Activated T-cell treated with anti-CD3 and anti-CD28 coated beads for 24 hours (primary cell): ENCODE data around the gene GC.
"Not testable (repeated sequence)": the region's sequence is repeated elsewhere in the genome, so short reads cannot be mapped to it uniquely, and the experiment has no call there.

Experiments used
- DNase-seq: peaks from one replicate; pipeline ENCODE4 v3.0.0-alpha.2; 2020; ENCODE audit warnings: low read depth

Gene GC

DNA sequence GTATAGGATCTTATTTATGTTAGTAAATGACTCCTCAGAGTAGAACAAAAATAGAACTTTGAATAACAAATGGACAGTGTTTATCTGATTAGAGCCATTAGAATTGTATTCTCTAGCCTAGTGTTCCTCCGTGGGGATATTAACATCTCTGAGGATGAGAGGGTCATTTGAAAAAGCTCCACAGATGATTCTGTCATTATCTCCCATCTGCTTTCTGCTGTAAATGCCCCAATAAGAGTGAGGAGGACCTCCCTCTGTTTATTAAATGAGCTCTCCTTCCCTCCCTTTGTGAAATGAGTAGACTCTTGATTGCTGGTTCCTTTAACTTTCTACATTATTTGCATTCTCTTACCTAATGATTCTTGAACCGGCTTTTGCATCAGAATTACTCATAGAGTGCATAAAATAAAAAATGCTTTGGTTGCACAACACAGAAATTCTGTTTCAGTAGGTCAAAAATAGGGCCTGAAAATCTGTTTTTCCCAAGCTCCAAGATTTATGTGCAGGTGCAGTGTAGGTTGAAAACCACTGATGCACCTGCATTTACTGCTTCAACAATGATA, 18.0 kb downstream of the GC start:
- DNase-seq = no peak

DNA sequence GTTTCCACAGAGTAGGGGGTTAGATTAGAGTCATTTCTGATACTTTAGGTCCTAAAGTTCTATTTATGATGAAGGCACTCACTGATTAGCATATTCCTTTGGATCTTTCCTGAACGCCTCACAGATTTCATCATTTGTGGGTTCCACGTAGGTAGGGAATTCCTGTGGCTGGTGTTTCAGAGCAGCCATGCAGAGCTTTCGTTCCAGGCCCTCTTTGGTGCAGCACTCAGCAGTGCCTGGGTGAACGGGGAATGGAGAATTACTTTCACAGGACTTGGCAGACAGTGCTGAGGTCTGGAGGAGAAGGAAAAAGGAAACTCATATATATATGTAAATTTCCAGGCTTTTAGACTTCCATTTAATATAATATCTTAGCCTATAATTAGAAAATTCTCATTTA, 18.5 kb downstream of the GC start:
- DNase-seq = no peak

DNA sequence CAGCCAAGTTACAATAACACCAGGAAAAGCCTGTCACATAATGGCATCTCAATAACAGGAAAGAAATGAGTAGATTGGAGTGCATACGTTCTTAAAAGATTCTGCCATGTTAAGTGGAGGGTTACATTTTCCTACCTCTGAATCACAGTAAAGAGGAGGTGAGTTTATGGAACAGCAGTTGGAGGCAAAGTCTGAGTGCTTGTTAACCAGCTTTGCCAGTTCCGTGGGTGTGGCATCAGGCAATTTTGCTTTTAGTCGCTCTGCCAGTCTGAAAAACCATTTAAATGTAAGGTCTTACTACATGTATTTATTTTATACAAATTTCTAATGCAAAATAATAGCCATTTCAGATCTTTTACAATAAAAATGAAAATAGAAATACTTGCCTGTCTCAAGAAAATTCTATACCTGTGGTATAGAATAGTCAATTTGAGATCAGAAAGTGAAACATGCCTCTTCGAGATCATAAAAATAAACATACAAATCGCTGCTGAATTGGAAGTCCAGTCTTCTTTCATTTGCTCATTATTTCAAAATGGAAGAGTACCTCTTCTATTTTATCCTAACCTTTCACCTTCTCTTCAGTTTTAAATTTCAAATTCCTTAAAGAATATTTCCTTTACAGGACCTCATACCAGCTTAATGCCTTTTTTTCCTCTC, 31.4 kb downstream of the GC start:
- no peak for DNase-seq

- no peak for DNase-seq
Observed at GRCh38 chr4:71749008-71749594, 34.8 kb downstream of the GC start.

- DNase-seq = no peak
Observed at GRCh38 chr4:71746379-71746778, 37.5 kb downstream of the GC start.

- not testable (repeated sequence) for DNase-seq
Observed at GRCh38 chr4:71738782-71739181, 45.1 kb downstream of the GC start.

DNA sequence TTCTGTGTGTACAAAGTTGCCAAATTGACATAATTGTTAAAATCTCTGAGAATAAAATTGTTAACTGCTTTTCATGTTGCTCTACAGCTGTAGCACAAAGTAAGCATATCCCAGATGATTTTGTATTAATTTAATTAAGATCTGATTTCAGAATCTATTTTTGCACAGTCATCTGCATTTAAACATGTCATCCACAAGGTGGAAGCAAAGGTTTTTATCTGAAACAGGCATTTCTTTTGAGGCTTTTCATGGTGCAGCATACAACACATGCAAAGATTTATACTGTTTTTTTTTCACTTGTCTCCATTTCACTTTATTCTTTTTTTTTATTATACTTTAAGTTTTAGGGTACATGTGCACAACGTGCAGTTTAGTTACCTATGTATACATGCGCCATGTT, 51.2 kb downstream of the GC start:
- no peak for DNase-seq

DNA sequence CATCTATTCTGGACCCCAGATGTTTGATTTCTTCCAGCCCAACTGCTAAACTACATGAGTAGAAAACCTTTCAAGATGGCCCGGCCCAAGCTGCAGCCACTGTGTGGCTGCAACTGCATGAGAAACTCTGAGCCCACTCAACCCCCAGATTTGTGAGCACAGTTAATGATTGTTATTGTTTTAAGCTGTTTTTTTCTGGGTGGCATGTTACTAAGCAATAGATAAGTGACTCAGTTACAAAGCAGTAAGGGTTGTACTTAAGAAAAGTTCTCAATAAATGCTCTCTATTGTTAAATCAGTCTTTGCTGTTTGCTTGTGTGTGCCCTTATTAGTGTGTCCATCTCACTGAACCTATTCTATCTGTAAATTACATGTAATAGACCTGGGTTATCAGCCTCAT, 51.8 kb downstream of the GC start:
- no peak for DNase-seq

DNA sequence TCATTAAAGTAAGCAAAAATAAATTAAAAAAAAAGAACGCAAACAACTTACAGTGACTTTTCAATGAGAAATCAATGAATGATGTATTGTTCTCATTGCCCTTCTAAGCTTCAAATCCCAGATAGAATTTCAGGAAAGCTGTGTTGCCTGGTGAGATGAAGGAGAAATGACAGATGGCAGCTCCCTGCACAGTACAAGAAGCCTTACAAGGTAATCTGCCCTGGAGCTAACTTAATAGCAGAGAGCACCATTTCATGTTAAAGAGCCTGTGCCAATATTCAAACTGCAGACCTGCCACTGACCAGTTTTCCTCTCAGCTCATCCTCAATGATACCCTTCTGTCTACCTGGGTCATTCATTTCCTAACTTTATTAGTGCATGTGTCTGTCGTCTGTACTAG, 54.0 kb downstream of the GC start:
- no peak for DNase-seq

- DNase-seq = no peak
Observed at GRCh38 chr4:71713611-71714203, 70.2 kb downstream of the GC start.

DNA sequence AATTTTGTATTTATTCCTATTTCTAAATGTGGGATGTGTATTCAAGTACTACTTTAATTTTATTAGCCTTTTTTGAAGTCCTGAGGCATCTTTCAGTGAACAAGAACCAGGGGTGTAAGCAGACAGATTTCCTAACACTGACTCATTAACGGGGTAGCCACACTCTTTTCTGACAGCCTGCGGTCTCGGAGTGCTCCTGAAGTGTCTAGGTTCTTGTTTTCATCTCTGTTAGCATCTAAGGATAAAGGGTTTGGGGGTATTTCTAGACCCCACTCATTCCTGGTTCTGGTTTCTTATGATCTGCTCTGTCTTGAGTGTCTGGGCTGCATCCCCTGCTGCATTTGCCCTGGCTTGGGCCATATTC, 71.9 kb downstream of the GC start:
- DNase-seq = no peak

DNA sequence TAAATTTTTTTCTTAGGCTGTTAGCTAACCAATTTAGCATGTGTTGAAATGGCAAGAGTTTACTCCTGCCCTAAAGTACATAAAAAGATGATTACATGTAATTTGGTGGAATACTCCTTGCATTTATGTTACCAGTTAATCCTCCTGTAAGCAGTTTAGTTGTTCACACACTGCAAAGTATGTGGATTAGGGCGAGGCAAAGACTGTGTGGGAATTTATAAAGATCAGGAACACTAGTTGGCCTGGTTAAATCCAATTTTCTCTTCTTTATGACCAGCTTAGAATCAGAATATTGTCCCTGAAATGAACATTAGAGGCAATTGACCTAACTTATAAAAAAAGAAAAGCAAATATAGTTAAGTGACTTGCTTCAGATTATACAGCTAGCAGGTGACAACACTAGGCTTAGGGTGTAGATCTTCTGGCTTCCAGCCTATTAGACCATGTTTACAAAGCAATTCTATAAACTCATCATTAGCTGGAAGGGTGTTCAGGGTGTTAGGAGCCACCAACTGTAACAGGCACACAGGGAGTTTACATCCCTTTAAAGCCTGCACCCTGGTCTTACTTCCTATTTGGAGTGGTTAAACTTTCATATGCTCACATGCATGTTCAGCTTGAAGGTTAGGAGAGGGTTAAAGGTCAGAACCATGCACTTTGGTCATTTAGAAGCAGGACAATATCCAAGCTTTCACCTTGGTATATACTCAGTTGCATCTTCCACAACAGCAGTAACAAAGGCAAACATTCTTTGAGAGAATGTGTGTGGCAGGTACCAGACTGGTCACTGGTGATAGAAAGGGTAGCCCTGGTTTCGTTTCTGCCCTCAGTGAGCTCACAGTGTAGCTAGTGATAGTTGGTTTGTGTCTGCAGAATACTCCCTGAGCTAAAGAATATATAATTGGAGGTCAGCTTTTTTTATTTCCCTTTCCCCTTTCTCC, 72.6 kb downstream of the GC start:
- no peak for DNase-seq

GRCh38 chr4:71709961-71710360, 73.9 kb downstream of the GC start:
- DNase-seq = no peak

DNA sequence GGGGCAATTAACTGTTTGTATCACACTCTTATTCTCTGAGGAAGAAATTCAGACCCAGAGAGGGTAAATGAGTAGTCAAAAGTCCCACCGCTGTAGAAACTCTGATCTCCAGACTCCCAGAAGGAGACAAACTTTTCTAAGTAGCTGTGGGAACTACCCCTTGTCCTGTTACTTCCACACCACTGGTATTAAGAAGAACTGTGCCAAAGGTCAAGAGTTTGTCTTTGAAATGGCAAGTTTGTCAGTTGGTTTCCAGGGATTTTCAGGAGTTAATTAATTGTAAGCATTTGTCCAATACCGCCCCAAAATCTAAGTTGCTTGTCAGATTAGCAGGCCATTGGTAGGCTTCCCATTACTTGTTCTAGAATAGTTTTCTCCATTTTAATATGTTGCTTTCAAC, 85.7 kb downstream of the GC start:
- no peak for DNase-seq

- no peak for DNase-seq
Observed at GRCh38 chr4:71697031-71697430, 86.8 kb downstream of the GC start.

GRCh38 chr4:71694961-71695360, 88.9 kb downstream of the GC start:
- no peak for DNase-seq

DNA sequence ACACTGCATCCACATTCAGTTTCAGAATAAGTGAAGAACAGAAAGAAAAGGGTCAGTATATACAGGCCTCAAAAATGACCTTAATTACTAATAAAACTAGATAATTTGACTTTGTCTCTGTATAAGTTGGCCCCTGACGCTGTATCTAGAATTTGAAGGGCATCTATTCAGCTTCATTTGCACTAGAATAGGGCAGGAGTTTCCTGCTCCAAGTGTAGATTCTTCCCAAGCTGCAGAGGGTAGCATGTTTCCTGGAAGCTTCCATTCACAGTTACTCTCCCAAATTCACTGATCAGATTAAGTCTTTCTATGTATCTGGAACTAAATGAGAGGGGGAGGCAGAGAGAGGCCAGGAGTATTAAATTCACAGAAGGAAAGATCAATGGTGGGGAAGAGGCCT, 90.9 kb downstream of the GC start:
- DNase-seq = no peak

DNA sequence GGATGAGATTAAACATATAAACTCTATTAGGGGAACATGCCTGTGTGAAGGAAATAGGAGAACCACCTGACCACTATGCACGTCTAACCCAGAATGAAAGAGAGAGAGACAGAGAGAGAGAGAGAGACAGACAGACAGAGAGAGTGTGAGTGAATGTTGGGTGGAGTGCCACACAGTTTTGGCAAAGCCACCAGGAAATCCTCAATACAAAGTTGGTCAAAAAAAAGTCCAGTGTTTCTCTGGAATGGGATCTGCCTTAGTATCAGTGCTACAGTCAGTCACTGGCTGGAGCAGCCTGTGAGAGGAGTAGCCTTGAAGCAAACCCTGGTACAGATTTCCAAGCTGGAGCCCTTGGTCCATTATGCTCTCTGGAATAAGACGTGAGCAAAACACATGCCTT, 91.7 kb downstream of the GC start:
- no peak for DNase-seq
